ENCODE measurements around the gene EPS8L2.

The EPS8L2 gene

DNA sequence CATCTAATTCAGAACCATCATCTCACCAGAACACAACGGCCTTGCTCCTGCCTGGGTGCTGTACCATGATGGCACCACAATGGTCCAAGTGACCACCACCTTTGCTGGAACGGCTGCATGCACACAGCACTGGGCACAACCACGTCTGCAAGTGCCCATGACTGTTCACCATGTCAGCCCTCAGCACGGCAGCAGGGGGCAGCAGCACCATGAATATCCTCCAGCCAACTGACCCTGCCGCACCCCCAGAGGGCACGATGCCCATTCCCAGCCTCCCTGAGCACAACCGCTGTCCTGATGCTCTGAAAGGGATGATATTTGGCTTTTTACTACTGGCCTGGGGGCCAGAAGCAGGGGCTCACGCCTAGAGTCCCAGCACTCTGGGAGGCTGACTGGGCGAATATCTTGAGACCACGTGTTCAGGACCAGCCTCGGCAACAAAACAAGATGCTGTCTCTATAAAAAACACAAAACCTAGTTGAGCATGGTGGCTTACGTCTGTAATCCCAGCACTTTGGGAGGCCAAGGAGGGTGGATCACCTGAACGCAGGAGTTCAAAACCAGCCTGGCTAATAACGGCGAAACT is 43.2 kb upstream of the EPS8L2 start:
- TF ChIP-seq Cebpa-rat (IDR thresholded peaks at IDR 0.05), result no peak
- Histone ChIP-seq H3K27ac (no peak overlapping the region), H3K4me1 (peaks cover 20 to 32% (median 25%) of the 10 kb centered on the region in 10 experiments), H3K4me3 (no peak overlapping the region), H3K4me2 (no peak overlapping the region), H3K9me3 (replicated peaks in 1 of 11) (no peaks in the 10 kb centered on the region), H3K9ac (no peak overlapping the region), H3K27me3 (no peaks in the 10 kb centered on the region; a peak in 1 of 22 replicates), H3K36me3 (peaks cover 75 to 94% (median 87%) of the 10 kb centered on the region in 11 experiments), H4K20me1 (peaks cover 58 to 91% (median 87%) of the 10 kb centered on the region in 11 experiments; a peak in 21 of 22 replicates)

DNA sequence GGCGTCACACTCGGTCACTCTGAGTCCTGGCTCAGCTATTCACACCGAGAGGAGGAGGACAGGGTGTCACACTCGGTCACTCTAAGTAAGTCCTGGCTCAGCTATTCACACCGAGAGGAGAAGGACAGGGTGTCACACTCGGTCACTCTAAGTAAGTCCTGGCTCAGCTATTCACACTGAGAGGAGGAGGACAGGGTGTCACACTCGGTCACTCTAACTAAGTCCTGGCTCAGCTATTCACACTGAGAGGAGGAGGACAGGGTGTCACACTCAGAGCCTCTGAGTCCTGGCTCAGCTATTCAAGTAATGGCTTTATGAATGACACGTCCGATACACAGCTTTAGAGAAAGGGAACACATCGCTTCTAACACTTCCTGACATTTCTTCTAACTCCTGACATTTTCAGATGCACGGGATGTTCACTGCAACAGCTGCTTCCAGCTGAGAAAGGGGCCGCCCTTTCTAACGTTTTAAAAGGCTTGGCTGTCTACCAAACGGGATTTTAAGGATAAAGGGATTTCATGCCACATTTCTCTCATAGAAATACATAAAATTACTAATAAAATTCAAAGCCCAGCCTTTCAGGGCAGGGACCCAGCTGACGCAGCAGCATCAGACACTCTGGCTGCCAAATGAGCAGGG is 40.8 kb upstream of the EPS8L2 start:
- Histone ChIP-seq H3K9me3 (replicated peaks in 1 of 11) (no peaks in the 10 kb centered on the region), H3K4me1 (peaks cover 13 to 25% (median 17%) of the 10 kb centered on the region in 10 experiments), H3K27ac (0 out of 22 replicates have a peak overlapping the region, but pooled peaks of 1 of the 11 experiments have one; percentile 28), H3K4me2 (peak overlapping the region in 1 of 11 experiments; percentile 21; a peak in 1 of 22 replicates), H3K4me3 (no peak overlapping the region), H3K9ac (no peak overlapping the region; a peak in 1 of 22 replicates), H3K27me3 (no peaks in the 10 kb centered on the region; a peak in 1 of 22 replicates), H4K20me1 (peaks cover 47 to 86% (median 73%) of the 10 kb centered on the region in 11 experiments; a peak in 21 of 22 replicates), H3K36me3 (peaks cover 73 to 94% (median 87%) of the 10 kb centered on the region in 11 experiments)
- no peak for TF ChIP-seq Cebpa-rat (IDR thresholded peaks at IDR 0.05)

DNA sequence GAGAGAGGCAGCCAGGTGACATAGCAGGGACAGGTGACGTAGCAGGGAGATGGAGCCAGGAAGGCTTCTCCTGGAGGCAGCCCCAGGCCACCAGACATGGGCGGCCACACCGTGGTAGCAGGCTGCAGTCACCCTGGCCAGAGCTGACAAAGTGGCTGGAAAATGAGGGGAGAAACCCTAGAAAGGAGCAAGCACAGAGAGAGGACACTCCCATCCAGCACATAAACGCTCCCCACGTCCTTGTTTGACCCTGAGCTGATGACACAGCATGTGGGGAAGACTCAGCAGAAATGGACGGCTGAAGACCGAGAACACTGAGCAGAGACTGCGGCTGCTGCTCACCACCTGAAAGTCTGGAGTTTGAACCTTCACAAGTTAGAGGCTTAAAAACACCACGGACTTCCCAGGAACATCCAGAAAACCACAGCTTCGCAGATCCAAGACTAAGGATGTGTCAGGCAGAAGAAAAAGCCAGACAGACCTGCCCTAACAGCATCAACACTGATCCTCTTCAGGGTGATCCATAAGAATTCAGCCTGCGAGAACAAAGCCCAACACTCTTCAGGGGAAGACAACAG is 40.2 kb upstream of the EPS8L2 start:
- no peaks in the 10 kb centered on the region for H3K27me3 ChIP-seq
- peak overlapping the region in 2 of 11 experiments; percentile 1 to 9; a peak in 2 of 22 replicates for H3K9ac ChIP-seq
- no peak for TF ChIP-seq Cebpa-rat (IDR thresholded peaks at IDR 0.05)
- no peak overlapping the region for H3K4me3 ChIP-seq
- H3K9me3 ChIP-seq (replicated peaks in 1 of 11), result no peaks in the 10 kb centered on the region
- peaks cover 41 to 80% (median 67%) of the 10 kb centered on the region in 11 experiments; a peak in 21 of 22 replicates for H4K20me1 ChIP-seq
- H3K4me1 ChIP-seq, result peaks cover 7 to 19% (median 11%) of the 10 kb centered on the region in 10 experiments
- H3K4me2 ChIP-seq, result peak overlapping the region in 1 of 11 experiments; percentile 21; a peak in 1 of 22 replicates
- H3K27ac ChIP-seq, result 0 out of 22 replicates have a peak overlapping the region, but pooled peaks of 1 of the 11 experiments have one; percentile 28
- peaks cover 76 to 93% (median 86%) of the 10 kb centered on the region in 11 experiments for H3K36me3 ChIP-seq

DNA sequence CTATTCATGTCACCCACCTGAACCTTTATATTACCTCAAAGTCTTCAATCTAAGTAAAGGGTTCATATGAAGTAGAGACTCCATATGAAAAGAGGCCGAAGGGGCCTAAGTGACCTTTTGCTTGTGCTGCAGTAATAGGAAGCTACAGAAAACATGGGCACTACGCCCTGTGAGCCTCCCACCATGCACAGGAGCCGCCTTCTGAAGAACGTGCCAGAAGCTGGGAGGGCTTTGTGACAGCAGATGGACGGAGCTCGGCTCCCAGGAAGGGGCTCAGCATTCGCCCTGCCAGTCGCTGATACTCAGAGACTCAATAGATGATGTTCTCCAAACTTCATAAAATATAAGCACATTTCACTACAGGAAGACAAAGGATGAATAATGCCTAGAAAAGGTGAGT is 32.2 kb upstream of the EPS8L2 start:
- H3K4me2 ChIP-seq, result no peak overlapping the region
- H3K9ac ChIP-seq, result no peak overlapping the region
- no peak for TF ChIP-seq Cebpa-rat (IDR thresholded peaks at IDR 0.05)
- H4K20me1 ChIP-seq, result peaks cover 0 to 42% (median 13%) of the 10 kb centered on the region in 11 experiments; a peak in 11 of 22 replicates
- no peak overlapping the region for H3K4me3 ChIP-seq
- no peaks in the 10 kb centered on the region for H3K4me1 ChIP-seq
- no peak overlapping the region for H3K27ac ChIP-seq
- no peaks in the 10 kb centered on the region for H3K27me3 ChIP-seq
- peaks cover 74 to 89% (median 85%) of the 10 kb centered on the region in 11 experiments for H3K36me3 ChIP-seq
- no peaks in the 10 kb centered on the region for H3K9me3 ChIP-seq (replicated peaks in 1 of 11)

DNA sequence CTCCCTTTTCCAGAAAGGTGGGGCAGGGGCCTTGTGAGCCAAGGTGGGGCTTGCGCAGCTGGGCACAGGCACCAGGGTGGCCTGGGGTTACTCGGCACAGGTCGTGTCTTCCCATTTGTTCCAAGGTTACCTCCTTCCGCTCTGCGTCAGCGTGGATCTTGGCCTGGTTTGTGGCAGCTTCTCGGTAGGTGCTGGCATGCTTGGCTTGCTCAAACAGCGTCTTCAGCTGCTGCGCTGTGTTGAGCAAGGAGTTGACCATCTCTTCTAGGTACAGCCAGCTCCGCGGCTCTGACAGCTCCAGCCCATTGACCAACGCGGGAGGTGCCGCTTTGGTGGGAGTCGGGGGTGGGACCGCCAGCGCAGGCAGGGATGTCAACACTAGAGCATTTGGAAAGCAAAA is 31.6 kb upstream of the EPS8L2 start:
- Histone ChIP-seq H3K4me3 (no peak overlapping the region), H3K9me3 (replicated peaks in 1 of 11) (no peaks in the 10 kb centered on the region), H3K27ac (no peak overlapping the region), H4K20me1 (peaks cover 0 to 47% (median 14%) of the 10 kb centered on the region in 11 experiments; a peak in 11 of 22 replicates), H3K9ac (no peak overlapping the region), H3K4me2 (no peak overlapping the region), H3K36me3 (peaks cover 76 to 89% (median 85%) of the 10 kb centered on the region in 11 experiments), H3K4me1 (no peaks in the 10 kb centered on the region), H3K27me3 (no peaks in the 10 kb centered on the region)
- no peak for TF ChIP-seq Cebpa-rat (IDR thresholded peaks at IDR 0.05)

DNA sequence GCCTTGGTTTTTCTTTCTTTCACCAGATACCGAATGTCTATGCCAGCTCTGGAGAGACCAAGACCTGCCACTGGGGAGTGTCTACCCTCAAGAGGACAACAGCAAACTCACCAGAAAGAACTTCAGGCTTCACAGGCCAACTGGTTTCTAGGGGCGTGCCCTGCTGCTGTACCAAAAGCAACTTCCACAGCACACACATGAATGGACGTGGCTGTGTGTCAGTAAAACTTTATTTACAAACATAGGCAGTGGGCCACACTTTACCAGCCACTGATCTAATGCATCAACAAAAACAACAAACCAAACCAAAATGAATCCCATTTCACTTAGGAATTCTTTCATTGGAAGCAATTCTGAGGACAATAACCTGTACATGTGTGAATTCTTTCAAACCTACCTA is 27.7 kb upstream of the EPS8L2 start:
- Histone ChIP-seq H3K36me3 (peaks cover 76 to 89% (median 86%) of the 10 kb centered on the region in 11 experiments), H3K4me2 (no peak overlapping the region), H4K20me1 (peaks cover 0 to 57% (median 23%) of the 10 kb centered on the region in 11 experiments; a peak in 12 of 22 replicates), H3K4me3 (no peak overlapping the region), H3K9me3 (replicated peaks in 1 of 11) (no peaks in the 10 kb centered on the region; a peak in 1 of 22 replicates), H3K4me1 (peaks cover 0 to 4% (median 0%) of the 10 kb centered on the region in 10 experiments; a peak in 1 of 20 replicates), H3K27ac (no peak overlapping the region), H3K9ac (no peak overlapping the region), H3K27me3 (no peaks in the 10 kb centered on the region)
- TF ChIP-seq Cebpa-rat (IDR thresholded peaks at IDR 0.05), result no peak

DNA sequence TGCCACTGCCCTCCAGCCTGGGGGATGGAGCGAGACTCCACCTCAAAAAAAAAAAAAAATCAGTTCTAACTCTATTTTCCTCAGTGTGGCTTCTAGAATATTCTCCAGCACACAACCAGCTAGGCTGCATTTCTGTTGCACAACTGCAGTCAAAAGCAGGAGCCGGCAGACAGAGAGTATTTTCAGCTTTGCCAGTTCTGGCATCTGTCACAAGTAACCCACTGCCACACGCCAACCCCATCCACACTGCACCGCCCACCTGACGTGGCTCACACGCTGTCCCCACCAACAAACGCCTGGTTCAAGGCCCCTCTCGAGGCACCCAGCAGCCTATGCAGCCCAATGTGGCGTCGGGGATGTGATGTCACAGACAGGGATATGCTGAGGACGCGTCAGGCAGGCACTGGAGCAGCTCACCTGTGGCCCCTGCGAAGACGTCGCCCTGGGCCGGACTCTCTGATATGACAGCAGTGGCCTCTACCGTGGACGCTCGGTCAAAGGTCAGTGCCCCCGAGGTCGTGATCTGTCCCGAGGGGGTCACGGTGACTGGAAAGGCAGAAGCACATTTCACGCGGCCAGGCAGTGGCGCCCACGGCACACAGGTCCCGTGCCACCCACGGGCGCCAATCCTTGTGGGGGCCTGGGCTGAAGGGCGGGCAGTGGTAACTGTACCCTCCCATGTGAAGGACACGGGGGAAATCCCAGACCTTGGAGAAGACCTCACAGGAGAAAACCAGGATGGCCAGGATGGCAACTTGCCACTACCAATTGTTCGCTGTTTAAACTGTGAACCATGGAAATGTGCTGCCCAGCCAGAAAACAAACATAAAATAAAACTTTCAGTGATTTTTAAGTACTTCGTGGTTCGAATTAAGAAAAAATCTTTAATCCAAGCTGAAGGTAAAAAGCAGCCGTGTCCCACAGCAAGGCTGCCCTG is 26.5 kb upstream of the EPS8L2 start:
- no peak overlapping the region for H3K27ac ChIP-seq
- no peak overlapping the region for H3K4me3 ChIP-seq
- H3K27me3 ChIP-seq, result no peaks in the 10 kb centered on the region
- no peak for TF ChIP-seq Cebpa-rat (IDR thresholded peaks at IDR 0.05)
- peaks cover 0 to 46% (median 17%) of the 10 kb centered on the region in 11 experiments; a peak in 12 of 22 replicates for H4K20me1 ChIP-seq
- no peak overlapping the region for H3K9ac ChIP-seq
- peaks cover 0 to 4% (median 0%) of the 10 kb centered on the region in 10 experiments; a peak in 1 of 20 replicates for H3K4me1 ChIP-seq
- H3K9me3 ChIP-seq (replicated peaks in 1 of 11), result no peaks in the 10 kb centered on the region; a peak in 1 of 22 replicates
- no peak overlapping the region for H3K4me2 ChIP-seq
- H3K36me3 ChIP-seq, result peaks cover 76 to 89% (median 86%) of the 10 kb centered on the region in 11 experiments

DNA sequence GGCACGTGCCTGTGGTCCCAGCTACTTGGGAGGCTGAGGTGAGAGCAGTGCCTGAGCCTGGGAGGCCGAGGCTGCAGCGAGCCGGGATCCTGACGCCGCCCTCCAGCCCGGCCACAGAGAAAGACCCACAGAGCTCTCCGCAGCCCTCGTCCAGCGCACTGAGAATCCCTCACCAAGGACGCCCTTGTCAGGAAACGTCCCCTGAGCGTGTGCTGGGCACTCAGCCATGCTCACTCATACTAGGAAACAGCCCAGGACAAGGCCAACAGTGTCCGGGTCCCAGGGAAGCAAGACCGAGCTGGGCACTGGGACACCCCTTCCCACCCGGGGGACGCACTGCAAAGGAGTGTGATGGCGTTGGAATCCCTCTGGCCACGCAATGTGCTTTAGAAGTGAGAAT is 25.6 kb upstream of the EPS8L2 start:
- H3K27ac ChIP-seq, result no peak overlapping the region
- H3K27me3 ChIP-seq, result no peaks in the 10 kb centered on the region
- peaks cover 76 to 89% (median 86%) of the 10 kb centered on the region in 11 experiments for H3K36me3 ChIP-seq
- peaks cover 0 to 44% (median 16%) of the 10 kb centered on the region in 11 experiments; a peak in 13 of 22 replicates for H4K20me1 ChIP-seq
- no peak for TF ChIP-seq Cebpa-rat (IDR thresholded peaks at IDR 0.05)
- no peak overlapping the region for H3K4me3 ChIP-seq
- peaks cover 0 to 4% (median 0%) of the 10 kb centered on the region in 10 experiments; a peak in 1 of 20 replicates for H3K4me1 ChIP-seq
- H3K9ac ChIP-seq, result no peak overlapping the region
- H3K4me2 ChIP-seq, result no peak overlapping the region
- H3K9me3 ChIP-seq (replicated peaks in 1 of 11), result no peaks in the 10 kb centered on the region; a peak in 1 of 22 replicates

All from BLaER1 treated with 17β-estradiol and CSF1 and Interleukin-3, amounts not matched to agents 10 nM and 100 nM (cell line).